ENCODE results near the gene ABCC2. TPM values are rescaled to one million over a fixed set of nuclear protein-coding genes. Genes with fewer than 3 reads are reported as not detected.
"Not testable (repeated sequence)": the region's sequence is repeated elsewhere in the genome, so short reads cannot be mapped to it uniquely, and the experiment has no call there.

Gene ABCC2
- polyA plus RNA-seq, 1 donor = 1.0 TPM

DNA sequence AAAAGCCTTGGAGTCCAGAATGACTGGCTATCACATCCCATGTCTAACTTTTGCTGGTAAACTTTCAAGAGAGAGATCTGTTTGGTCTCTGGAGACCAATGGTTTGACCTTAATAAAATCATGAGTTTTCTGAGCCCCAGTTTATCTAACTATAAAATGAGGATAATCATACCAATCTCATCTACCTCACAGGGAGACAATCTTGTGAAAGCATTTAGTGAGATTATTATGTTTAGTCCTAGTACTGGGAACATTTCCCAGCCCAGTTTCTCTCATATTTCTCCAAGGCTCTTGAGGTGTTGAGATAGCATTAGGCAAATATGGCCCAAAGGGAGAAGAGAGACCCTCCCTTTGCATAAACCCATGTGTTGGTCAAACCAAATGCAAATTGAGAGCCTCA is 25.8 kb downstream of the ABCC2 start:
- DNase-seq (ENCODE audit: low read depth) = no peak

DNA sequence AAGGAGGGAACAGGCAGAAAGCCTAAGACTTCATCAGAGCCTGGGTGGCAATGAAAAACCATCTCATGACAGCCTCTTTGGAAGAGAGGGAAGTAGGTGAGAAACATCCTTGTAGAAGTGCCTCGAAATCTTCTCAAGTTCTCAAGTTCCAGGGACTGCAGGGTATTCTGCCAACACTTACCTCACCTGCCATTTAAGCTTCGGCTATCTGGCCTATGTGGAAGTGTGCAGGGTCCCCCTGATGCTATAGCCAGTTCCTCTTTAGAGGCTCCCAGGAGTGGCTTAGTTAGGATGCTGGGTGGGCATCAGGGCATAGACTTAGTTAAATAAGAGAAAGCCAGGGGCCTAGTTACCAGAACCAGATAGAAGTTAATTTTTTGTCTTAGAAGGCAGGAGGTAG is 27.0 kb downstream of the ABCC2 start:
- no peak for DNase-seq (ENCODE audit: low read depth)

DNA sequence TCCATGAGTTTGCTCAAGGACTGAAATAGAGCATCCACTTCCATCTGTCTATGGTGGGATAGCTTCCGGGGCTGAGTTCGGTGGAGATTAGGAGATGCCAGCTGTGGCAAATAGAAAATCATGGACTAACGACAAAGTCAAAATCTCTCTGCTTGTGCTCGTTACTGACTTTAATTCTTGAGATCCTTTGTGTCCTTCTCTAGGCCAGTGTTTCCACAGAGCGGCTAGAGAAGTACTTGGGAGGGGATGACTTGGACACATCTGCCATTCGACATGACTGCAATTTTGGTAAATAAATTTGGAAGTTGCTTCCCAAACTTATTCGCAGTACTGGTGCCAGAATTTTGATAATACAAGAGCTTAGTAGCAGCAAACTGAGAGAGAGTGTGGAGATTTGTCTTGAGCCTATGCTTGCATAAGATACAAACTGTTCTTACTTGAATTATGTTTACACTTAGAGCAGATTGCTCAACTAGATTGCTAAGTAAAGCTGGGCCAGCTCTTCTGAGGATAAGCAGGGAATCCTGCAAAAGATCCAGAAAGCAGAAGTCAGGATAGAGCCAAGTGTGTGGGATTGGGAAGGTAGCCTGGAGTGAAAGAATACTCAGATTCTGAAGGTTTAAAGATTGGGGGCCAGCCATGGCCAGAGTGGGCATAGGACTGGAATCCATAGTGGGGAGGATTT is 27.6 kb downstream of the ABCC2 start:
- no peak for DNase-seq (ENCODE audit: low read depth)

DNA sequence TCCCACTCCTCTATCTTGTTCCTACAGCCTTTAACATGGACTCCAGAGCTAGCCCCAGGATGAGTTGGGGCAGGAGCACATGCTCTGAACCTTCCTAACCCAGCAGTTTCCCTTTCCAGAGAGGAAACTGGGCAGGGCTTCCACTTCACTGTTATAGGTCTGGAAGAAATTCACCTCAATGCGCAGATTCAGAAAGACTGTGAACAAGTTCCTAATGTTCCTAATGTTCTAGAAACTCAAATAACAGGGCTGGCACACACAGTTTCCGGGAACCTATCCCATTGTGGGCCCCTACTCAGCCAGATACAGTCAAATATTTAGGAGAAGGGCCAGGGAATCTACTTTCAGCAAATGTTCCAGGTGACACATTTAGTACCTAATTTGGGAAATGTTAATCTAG is 29.7 kb downstream of the ABCC2 start:
- DNase-seq (ENCODE audit: low read depth) = no peak

DNA sequence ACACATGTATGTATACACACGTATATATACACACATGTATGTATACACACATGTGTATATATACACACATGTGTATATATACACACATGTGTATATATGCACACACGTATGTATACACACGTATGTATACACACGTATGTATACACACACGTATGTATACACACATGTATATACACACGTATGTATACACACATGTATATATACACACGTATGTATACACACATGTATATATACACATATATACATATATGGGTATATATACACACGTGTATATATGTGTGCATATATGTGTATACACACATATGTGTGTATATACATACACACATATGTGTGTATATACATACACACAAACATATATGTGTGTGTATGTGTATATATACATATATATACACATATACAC is 31.7 kb downstream of the ABCC2 start:
- no peak for DNase-seq (ENCODE audit: low read depth)

DNA sequence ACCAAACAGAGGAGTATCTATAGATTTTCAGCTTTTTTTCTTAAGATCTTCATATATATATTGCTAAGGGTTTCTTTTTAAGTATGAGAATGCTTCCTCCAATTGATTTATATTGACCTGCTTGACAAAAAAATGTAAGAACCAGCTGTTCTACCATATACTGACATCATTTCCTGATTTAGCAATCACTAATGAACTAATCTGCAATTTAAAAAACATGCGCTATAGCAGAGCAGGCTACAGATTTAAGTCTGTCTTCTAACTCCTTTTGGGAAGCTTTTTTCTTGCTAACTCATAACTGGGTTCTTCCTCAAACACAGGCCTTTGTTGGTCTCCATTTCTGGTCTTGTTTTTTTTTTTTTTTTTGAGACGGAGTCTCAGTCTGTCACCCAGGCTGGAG is 33.2 kb downstream of the ABCC2 start:
- no peak for DNase-seq (ENCODE audit: low read depth)

DNA sequence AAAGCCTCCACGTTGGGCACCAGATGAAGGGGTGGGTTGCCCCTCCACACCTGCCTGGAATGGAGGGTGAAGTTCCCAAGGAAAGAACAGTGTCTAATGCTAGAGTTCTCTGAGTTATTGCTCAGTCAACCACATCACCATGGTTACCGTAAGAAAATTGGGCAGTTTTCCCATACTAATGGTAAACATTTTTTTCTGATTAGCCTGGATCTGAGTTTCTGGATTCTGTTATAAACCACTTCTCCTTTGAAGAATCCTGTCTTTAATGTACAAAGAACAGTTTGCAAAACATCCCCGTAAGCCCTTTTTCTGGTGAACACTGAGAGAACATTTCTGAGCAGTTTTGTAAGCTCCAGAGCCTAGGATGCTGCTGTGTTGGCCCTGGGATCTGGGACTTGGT is 45.5 kb downstream of the ABCC2 start:
- no peak for DNase-seq (ENCODE audit: low read depth)

DNA sequence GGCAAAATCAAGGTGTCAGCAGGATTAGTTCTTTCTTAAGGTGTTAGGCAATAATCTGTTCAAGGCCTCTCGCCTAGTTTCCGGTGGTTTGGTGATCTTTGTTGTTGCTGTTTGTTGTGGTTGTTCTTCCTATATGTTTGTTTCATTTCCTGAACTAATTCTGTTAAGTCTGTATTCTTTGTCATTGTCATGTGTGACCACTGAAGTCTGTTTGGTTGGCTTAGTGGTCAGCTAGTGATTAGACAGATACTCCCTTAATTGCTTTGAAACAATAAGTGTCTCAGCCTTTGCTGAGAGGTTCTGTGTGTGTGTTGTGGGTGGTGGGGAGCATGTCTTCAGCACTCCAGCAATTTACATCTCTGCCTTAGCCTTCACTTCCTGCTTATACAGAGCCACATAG is 46.0 kb downstream of the ABCC2 start:
- no peak for DNase-seq (ENCODE audit: low read depth)

DNA sequence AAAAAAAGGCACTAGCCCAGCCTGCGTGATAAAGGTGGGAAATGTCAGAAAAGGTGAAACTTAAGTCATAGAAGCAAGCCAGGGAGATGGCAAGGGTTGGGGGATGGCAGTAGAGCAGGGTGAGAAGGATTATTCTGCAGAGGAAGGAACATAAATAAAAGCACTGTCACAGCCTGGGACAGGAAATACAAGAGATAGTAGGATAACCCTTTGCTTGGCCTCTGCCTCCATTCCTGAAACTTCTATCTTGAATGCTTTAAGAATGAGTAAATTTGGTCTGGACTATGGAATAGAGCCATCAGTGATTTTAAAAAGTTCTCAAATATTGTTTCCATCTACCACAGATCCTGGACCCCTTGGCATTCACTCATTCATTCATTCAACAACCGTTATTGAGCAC is 50.0 kb downstream of the ABCC2 start:
- DNase-seq (ENCODE audit: low read depth) = no peak

DNA sequence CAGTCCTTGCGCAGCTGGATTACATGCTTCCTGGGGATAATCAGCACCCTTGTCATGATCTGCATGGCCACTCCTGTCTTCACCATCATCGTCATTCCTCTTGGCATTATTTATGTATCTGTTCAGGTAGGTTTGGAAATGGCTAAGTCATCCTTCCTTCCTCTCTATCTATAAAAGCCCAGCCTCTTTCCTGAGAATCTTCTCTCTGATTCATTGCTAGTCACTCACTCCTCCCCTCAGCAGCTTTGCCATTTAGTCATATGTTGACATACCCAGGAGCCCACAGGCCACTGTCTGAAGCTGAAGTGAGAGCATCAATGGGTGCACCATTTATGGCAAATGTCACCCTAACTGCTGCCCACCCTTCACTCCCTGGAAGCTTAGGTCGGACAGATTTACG is 52.0 kb downstream of the ABCC2 start:
- DNase-seq (ENCODE audit: low read depth) = no peak

DNA sequence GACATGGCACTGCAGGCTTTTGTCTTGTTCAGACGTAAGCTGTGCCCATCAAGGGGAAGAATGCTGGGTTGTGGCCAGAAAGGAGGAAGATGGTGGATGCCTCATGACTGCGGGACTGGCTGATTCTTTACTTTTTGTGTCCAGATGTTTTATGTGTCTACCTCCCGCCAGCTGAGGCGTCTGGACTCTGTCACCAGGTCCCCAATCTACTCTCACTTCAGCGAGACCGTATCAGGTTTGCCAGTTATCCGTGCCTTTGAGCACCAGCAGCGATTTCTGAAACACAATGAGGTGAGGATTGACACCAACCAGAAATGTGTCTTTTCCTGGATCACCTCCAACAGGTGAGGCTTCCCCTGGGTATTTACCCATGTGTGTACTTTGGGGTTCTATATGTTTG is 53.5 kb downstream of the ABCC2 start:
- no peak for DNase-seq (ENCODE audit: low read depth)

DNA sequence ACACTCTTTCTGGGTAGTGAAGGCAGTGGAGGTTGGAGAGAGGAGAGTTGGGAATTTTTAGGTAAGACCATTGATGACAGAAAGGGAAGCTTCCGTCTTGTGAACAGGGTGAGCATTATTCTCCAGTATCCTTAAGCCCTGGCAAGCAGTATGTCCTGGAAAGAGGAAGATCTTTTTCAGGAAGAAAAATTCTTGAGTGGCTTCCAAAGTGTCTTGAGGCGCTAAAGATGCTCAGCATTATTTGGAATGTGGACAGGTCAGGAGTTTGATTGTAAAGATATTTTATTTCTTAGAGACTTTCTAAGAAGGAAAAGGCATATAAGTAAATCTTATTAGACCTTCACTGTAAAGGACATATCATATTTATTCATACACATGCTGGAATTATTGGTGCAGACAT is 54.3 kb downstream of the ABCC2 start:
- DNase-seq (ENCODE audit: low read depth) = no peak

DNA sequence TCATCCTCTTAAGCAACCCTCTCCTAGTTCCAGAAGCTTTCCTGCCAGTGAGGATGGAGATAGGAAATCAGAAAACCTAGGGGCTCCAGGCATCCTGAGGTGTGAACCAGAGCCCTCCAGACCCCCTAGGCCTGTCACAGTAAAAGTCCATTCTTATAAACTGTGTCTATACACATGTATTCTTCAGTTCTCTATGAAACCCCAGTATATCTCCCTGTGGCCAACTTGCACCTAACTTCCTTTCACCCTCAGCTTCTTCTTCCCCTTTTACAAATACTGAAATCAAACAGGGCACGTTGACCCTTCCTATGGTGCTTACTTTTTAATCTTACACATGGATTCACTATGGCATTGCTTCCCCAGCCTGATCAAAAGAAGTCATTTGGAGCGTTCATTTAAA is 58.4 kb downstream of the ABCC2 start:
- DNase-seq (ENCODE audit: low read depth) = not testable (repeated sequence)

DNA sequence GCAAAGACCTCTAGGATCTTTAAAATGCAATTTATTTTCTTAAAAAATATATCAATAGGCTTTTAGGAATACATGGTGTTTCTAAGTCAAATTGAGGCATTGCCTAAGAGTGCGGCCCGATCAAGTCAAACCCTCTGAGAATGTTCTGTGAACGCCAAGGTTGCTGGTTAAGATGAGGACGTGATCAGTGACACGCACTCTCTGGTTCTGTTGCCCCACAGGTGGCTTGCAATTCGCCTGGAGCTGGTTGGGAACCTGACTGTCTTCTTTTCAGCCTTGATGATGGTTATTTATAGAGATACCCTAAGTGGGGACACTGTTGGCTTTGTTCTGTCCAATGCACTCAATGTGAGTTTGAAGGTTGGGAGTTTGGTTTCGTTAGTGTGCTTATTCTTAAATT is 59.3 kb downstream of the ABCC2 start:
- no peak for DNase-seq (ENCODE audit: low read depth)

DNA sequence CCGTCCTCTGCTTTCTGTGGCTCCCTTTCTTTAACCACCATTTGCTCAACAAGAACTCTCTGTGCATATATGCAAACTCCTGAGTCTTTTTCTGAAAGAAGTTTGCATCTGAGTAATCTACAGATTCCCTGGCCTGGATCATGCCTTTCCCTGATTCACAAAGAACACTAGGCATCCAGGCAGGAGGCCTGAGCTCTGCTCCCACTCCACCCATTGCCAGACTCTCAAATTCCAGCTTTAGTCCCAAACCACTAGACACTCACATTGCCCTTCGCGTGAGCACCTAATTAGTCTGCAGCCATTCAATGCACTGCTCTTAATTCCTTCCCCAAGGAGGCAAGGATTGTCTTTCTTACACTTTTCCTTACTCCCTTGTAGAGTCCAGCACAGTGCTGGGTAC is 60.9 kb downstream of the ABCC2 start:
- DNase-seq (ENCODE audit: low read depth) = no peak

DNA sequence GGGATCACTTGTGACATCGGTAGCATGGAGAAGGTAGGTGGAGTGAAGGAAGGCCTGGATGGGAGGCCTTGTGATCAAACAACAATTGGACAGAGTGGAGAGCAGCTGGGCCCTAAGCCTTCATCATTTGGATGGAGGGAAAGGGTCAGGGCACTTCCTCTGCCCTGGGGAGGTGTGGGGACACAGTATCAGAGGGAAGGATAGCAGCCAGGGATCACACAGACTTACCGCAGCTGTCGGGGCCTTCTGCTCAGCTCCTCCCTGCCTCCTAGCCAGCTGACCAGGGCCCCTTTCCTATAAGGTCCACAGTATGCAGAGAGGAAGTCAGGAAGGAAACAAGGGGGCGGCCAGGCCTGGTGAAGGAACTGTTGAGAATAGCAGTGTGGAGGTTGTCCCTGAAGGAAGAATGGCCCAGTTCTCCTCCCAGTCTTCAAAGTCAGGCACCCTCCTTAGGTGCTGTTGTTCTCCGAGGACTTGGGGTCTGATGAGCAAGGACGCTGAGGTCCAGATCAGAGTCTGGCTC is 62.1 kb downstream of the ABCC2 start:
- no peak for DNase-seq (ENCODE audit: low read depth)

DNA sequence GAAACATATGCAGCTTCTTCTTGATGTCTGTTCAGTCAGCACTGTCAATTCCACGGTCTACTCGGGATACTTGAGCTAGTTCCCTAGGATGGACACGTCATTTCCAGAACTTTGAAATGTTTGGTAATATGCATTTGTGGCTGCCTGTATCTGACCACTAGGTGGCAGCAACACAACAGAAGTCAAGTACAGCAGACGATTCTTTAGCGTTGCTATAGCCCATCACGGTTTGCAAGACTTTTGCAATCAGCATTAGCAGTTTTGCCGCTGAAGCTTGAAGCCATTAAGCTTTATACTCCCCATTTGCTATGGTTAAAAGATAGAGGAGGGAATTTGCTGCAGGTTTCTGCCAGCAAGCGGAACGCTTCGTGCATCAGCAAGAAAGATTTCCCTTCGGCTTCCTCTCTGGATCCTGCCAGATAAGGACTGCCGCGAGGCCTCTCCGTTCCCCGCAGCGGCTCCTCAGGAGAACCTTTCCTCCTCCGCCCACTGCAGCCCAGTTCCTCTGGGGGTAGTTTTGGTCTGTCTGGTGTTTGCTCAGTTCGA is 63.5 kb downstream of the ABCC2 start:
- DNase-seq (ENCODE audit: low read depth) = peak; percentile 90

DNA sequence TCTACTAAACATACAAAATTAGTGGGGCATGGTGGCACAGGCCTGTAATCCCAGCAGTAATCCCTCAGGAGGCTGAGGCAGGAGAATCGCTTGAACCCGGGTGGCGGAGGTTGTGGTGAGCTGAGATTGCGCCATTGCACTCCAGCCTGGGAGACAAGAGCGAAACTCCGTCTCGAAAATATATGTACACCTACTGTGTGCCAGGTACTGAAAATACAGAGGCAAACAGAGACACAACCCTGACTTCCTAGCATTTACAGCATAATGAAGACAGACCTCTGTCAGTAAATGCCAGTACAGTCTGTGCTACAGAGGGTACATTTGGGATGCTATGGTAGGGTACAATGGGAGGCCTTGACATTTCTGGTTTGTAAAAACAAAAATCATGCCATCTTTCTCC is 66.6 kb downstream of the ABCC2 start:
- DNase-seq (ENCODE audit: low read depth) = no peak

DNA sequence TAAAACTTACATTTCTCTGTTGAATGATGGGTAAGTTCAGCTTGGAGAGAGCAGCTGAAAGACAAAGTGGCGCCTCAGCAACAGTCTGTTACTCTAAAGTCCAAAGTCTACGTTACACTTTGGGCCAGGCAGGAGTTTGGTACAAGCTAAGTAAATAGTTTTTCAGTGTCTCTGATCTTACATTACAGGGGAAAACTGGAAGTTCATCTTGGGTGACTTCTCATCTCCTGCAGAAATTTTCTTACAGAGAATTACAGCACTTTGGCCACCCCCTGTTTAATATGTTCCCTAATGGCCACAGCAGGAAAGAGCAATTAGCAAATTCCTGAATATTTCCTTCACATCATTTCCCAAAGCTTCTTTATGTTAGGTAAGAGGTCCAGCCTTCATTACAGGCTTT is 67.1 kb downstream of the ABCC2 start:
- DNase-seq (ENCODE audit: low read depth) = no peak

DNA sequence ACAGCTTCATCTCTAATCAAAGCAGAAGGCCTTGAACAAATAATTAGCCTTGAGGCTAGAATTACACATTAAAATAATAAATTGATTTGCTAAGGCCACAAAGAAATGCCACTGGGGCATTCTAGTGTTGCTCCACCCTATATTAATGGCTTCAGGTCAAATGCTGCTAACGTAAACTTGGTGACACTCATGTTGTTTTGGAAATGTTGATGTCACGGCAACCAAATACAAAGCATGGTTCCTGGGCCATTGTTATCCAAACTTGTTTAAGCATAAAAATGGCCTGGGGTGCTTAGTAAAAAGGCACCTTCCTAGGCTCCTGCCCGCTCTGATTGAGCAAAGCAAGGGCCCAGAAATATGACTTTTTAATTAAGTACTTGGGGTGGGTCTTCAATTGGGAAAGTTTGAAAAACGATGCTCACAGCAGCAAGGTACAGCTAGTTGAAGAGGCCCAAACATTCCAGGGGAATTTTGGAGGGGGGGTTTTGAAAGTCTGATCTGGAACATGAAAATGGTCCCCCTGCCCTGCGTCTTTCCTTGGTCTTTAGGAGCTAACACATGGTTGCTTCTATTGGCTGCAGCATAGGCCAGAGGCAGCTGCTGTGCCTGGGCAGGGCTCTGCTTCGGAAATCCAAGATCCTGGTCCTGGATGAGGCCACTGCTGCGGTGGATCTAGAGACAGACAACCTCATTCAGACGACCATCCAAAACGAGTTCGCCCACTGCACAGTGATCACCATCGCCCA is 67.8 kb downstream of the ABCC2 start:
- peak; percentile 65 for DNase-seq (ENCODE audit: low read depth)

DNA sequence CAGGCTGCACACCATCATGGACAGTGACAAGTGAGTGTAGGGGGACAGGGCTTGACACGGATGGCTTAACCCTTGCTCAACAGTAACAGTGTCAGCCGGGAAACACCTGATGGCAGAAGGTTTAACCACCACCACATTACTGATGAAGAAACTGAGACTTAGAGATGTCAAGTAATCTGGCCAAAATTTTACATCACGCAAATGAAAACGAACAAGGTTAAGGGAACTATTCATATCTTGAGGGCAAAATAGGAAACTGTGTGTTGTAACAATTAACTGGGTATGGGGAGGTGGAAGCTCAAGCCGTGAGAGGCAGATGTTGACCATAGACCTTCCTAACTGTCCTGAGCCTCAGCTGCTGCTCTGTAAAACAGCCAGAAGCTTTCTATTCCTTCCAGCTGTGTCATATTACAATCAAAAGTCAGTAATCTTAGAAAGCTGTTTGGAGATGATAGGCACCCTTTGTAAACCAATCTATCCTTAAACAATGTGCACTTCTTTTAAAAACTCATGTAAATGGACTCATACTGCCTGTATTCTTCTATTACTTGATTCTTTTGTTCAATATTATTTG is 68.4 kb downstream of the ABCC2 start:
- DNase-seq (ENCODE audit: low read depth) = no peak

DNA sequence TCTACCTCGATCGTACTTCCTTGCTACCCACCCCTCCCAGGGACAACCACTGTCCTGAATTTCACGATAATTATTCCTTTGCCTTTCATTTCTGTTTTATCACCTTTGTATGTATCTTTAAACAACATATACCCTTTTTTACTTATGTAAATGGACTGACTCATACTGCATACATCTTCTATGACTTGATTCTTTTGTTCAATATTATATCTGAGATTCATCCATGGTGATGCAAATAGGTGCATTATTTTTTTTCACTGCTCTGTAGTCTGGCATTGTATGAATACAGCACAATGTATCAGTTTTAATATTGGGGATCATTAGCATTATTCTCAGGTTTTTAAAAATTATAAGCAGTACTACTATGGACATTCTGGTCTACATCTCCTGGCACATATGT is 69.4 kb downstream of the ABCC2 start:
- DNase-seq (ENCODE audit: low read depth) = no peak

All from forelimb muscle (tissue), 1 donor.